MM.1S (cell line): Measurements from ENCODE around the gene PHACTR1.

Source experiments
- DNase-seq: peaks from one replicate; pipeline ENCODE4 v3.0.0-alpha.2; 2015
- H2AFZ ChIP-seq: fragments of 300-600 bp; sonication (generic); 2 replicates; pipeline ENCODE4 v1.6.0; 2016; ENCODE audit warnings: antibody characterized with exemption, low read length
- H3F3A ChIP-seq: fragments of 300-600 bp; sonication (generic); 2 replicates; pipeline ENCODE4 v1.6.1; 2016; ENCODE audit warnings: mild to moderate bottlenecking, antibody characterized with exemption, low read length, moderate library complexity, mixed read lengths; ENCODE audit not compliant: insufficient read depth
- H3K27ac ChIP-seq: fragments of 300-600 bp; sonication (generic); 2 replicates; pipeline ENCODE4 v1.5.1; 2016; ENCODE audit warnings: mild to moderate bottlenecking, low read length
- H3K27me3 ChIP-seq: fragments of 300-600 bp; sonication (generic); replicated peaks from 2 replicates; pipeline ENCODE4 v1.6.0; 2016; ENCODE audit warnings: low read length; ENCODE audit not compliant: insufficient read depth
- H3K36me3 ChIP-seq: fragments of 300-600 bp; sonication (generic); replicated peaks from 2 replicates; pipeline ENCODE4 v1.6.1; 2016; ENCODE audit warnings: mild to moderate bottlenecking, low read length, mixed read lengths; ENCODE audit not compliant: insufficient read depth
- H3K4me1 ChIP-seq: fragments of 300-600 bp; sonication (generic); 2 replicates; pipeline ENCODE4 v1.6.1; 2016; ENCODE audit warnings: low read length, mixed read lengths
- H3K4me2 ChIP-seq: fragments of 300-600 bp; sonication (generic); 2 replicates; pipeline ENCODE4 v1.6.0; 2016; ENCODE audit warnings: low read depth, low read length
- H3K4me3 ChIP-seq: fragments of 300-600 bp; sonication (generic); 2 replicates; pipeline ENCODE4 v1.5.1; 2016; ENCODE audit warnings: low read length, mixed read lengths
- H3K79me2 ChIP-seq: fragments of 300-600 bp; sonication (generic); 2 replicates; pipeline ENCODE4 v1.6.1; 2016; ENCODE audit warnings: mixed run types, low read length, mixed read lengths
- H3K9ac ChIP-seq: fragments of 300-600 bp; sonication (generic); 2 replicates; pipeline ENCODE4 v1.6.1; 2016; ENCODE audit warnings: low read length, mixed read lengths
- H3K9me2 ChIP-seq: fragments of 300-600 bp; sonication (generic); replicated peaks from 2 replicates; pipeline ENCODE4 v1.6.1; 2016; ENCODE audit warnings: mild to moderate bottlenecking, low read length, mixed read lengths; ENCODE audit not compliant: insufficient read depth
- H3K9me3 ChIP-seq: fragments of 300-600 bp; sonication (generic); replicated peaks from 2 replicates; pipeline ENCODE4 v1.6.1; 2016; ENCODE audit warnings: mild to moderate bottlenecking, low read length, mixed read lengths; ENCODE audit not compliant: insufficient read depth
- H4K20me1 ChIP-seq: fragments of 300-600 bp; sonication (generic); 2 replicates; pipeline ENCODE4 v1.6.1; 2016; ENCODE audit warnings: mild to moderate bottlenecking, low read length, moderate library complexity, mixed read lengths; ENCODE audit not compliant: insufficient read depth
- CTCF ChIP-seq: fragments of 300-600 bp; sonication (generic); IDR thresholded peaks from 2 replicates; pipeline ENCODE4 v1.5.1; 2016; ENCODE audit warnings: antibody characterized with exemption, low read length, mixed read lengths
- EZH2 ChIP-seq: fragments of 300-600 bp; sonication (generic); optimal IDR thresholded peaks from 2 replicates; pipeline ENCODE3; 2017; ENCODE audit warnings: low read depth, mild to moderate bottlenecking, antibody characterized with exemption, low read length, mixed read lengths
- EZH2phosphoT487 ChIP-seq: fragments of 300-600 bp; sonication (generic); IDR thresholded peaks from 2 replicates; pipeline ENCODE4 v1.6.1; 2018; ENCODE audit warnings: antibody characterized with exemption, low read length

PHACTR1 gene

GRCh38 chr6:13135152-13135551 is 418.6 kb downstream of the PHACTR1 start:
- Histone ChIP-seq H3K9me3 (no peaks in the 10 kb centered on the region), H3K9ac (no peak overlapping the region), H3K79me2 (no peaks in the 10 kb centered on the region), H3K9me2 (no peaks in the 10 kb centered on the region), H3K4me2 (no peak overlapping the region), H3K4me3 (no peak overlapping the region), H2AFZ (no peak overlapping the region), H3F3A (no peaks in the 10 kb centered on the region), H3K36me3 (no peaks in the 10 kb centered on the region), H3K27me3 (no peaks in the 10 kb centered on the region), H3K27ac (no peak overlapping the region), H4K20me1 (no peaks in the 10 kb centered on the region), H3K4me1 (no peaks in the 10 kb centered on the region)
- DNase-seq: no peak
- no peak for TF ChIP-seq EZH2phosphoT487
- TF ChIP-seq EZH2: no peak
- no peak for TF ChIP-seq CTCF

- no peaks in the 10 kb centered on the region for H3F3A ChIP-seq
- no peaks in the 10 kb centered on the region for H3K27me3 ChIP-seq
- H4K20me1 ChIP-seq: no peaks in the 10 kb centered on the region
- H3K27ac ChIP-seq: no peak overlapping the region
- H3K4me1 ChIP-seq: no peaks in the 10 kb centered on the region
- DNase-seq: no peak
- TF ChIP-seq CTCF (no peak), EZH2phosphoT487 (no peak), EZH2 (no peak)
- H3K4me2 ChIP-seq: no peak overlapping the region
- no peak overlapping the region for H3K9ac ChIP-seq
- H3K9me3 ChIP-seq: no peaks in the 10 kb centered on the region
- no peaks in the 10 kb centered on the region for H3K36me3 ChIP-seq
- H3K4me3 ChIP-seq: no peak overlapping the region
- no peak overlapping the region for H2AFZ ChIP-seq
- no peaks in the 10 kb centered on the region for H3K79me2 ChIP-seq
- no peaks in the 10 kb centered on the region for H3K9me2 ChIP-seq
Measured at GRCh38 chr6:13139119-13139518, 422.6 kb downstream of the PHACTR1 start.

- H3F3A ChIP-seq: no peaks in the 10 kb centered on the region
- H3K27ac ChIP-seq: no peak overlapping the region
- no peaks in the 10 kb centered on the region for H3K9me2 ChIP-seq
- no peaks in the 10 kb centered on the region for H3K79me2 ChIP-seq
- H3K4me2 ChIP-seq: no peak overlapping the region
- DNase-seq: no peak
- H3K9me3 ChIP-seq: no peaks in the 10 kb centered on the region
- TF ChIP-seq EZH2phosphoT487 (no peak), CTCF (no peak), EZH2 (no peak)
- no peaks in the 10 kb centered on the region for H3K27me3 ChIP-seq
- no peaks in the 10 kb centered on the region for H4K20me1 ChIP-seq
- no peak overlapping the region for H3K9ac ChIP-seq
- no peaks in the 10 kb centered on the region for H3K4me1 ChIP-seq
- H2AFZ ChIP-seq: no peak overlapping the region
- no peak overlapping the region for H3K4me3 ChIP-seq
- no peaks in the 10 kb centered on the region for H3K36me3 ChIP-seq
Measured at GRCh38 chr6:13140980-13141379, 424.4 kb downstream of the PHACTR1 start.
